OCI-LY3 (cell line): ENCODE results near the gene MAB21L4.
"Not testable (repeated sequence)": the region's sequence is repeated elsewhere in the genome, so short reads cannot be mapped to it uniquely, and the experiment has no call there.

Experiments
- CTCF ChIP-seq: fragments of 200-600, 300-600 bp; sonication (generic); IDR thresholded peaks from 2 replicates; pipeline ENCODE4 v1.5.1; 2014; ENCODE audit warnings: antibody characterized with exemption, low read length, low read depth
- EZH2phosphoT487 ChIP-seq: fragments of 200-600 bp; shearing (Covaris generic); IDR thresholded peaks from 2 replicates; pipeline ENCODE4 v1.6.1; 2018; ENCODE audit warnings: antibody characterized with exemption, mixed run types, low read depth

- not testable (repeated sequence) for TF ChIP-seq CTCF, EZH2phosphoT487
Measured at GRCh38 chr2:240846309-240846708, 49.6 kb downstream of the MAB21L4 start.
